Lower leg skin (tissue), 4 donors: ENCODE measurements around the gene RNF227. TPM values are rescaled to one million over a fixed set of nuclear protein-coding genes. Genes with fewer than 3 reads are reported as not detected.
"Not testable (repeated sequence)": the region's sequence is repeated elsewhere in the genome, so short reads cannot be mapped to it uniquely, and the experiment has no call there.

Source experiments
- DNase-seq, 2 donors: peaks; one replicate each; pipeline ENCODE4 v3.0.0-alpha.2; 2019; ENCODE audit warnings: low spot score in 2 of 2
- H3K4me3 ChIP-seq: fragments of 200-600 bp; sonication (generic); 2 replicates; pipeline ENCODE4 v1.5.1; 2017; ENCODE audit warnings: mild to moderate bottlenecking, low read depth; ENCODE audit not compliant: poor library complexity, severe bottlenecking
- CTCF ChIP-seq, 3 donors: fragments of 450-650 bp; IDR thresholded peaks; one replicate each; pipeline ENCODE4 v1.5.1; 2016; ENCODE audit warnings: antibody characterized with exemption in 3 of 3, mild to moderate bottlenecking in 3 of 3, moderate library complexity in 2 of 3
- POLR2A ChIP-seq, 2 donors: fragments of 450-650 bp; IDR thresholded peaks; one replicate each; pipeline ENCODE4 v1.6.1; 2016 to 2017; ENCODE audit warnings: antibody characterized with exemption in 2 of 2, mild to moderate bottlenecking in 1 of 2, moderate library complexity in 1 of 2
- WGBS, 2 donors: methylation state at CpG; one replicate each; pipeline ENCODE4 v1.1.5; 2018; 5-methylcytosine and 5-hydroxymethylcytosine counted together
- intact Hi-C: fragments of 100-400 bp; cut with DNase I; formaldehyde crosslinking; loops from one replicate; pipeline ENCODE4 v1.15.0; 2023; ENCODE audit warnings: low total_unique reads
- total RNA-seq, 4 donors: library from RNA; depleted of rRNA; stranded (reverse); fragments of >200 nt; gene quantifications; one replicate each; pipeline ENCODE4 v1.1.0, GENCODE V29; 2016

RNF227 gene
- 100 to 1,000 TPM; 111 to 202 (median 172) TPM for total RNA-seq

- DNase-seq: peak; percentile 88 to 98
- peak within 1 kb of the TSS; percentile 41 for H3K4me3 ChIP-seq
- intact Hi-C loops: no loop called here
- no peak for TF ChIP-seq CTCF (IDR thresholded peaks at IDR 0.05)
- TF ChIP-seq POLR2A (IDR thresholded peaks at IDR 0.05): no peak
- 0 to 1% methylated on average over 51 to 65 of the region's 100 CpGs for WGBS, 2 donors
These were observed at the start of gene RNF227 for GRCh38 chr17:7915611-7916384. Gene RNF227 (minus strand): TSS chr17:7916289. CDS start chr17:7916195, 94 bp downstream.

GRCh38 chr17:7961421-7961820 lies 45.3 kb upstream of the RNF227 start:
- no peak for TF ChIP-seq POLR2A (IDR thresholded peaks at IDR 0.05)
- no peak for TF ChIP-seq CTCF (IDR thresholded peaks at IDR 0.05)
- 44 to 45% methylated on average over 2 of the region's 2 CpGs for WGBS, 2 donors
- intact Hi-C loops: no loop called here
- DNase-seq: no peak
- H3K4me3 ChIP-seq: no peak overlapping the region

- H3K4me3 ChIP-seq: no peak overlapping the region
- intact Hi-C loops: no loop called here
These were observed 43.6 kb upstream of the RNF227 start for GRCh38 chr17:7959503-7960253.

GRCh38 chr17:7956228-7956965 lies 40.3 kb upstream of the RNF227 start:
- WGBS, 2 donors: 78 to 82% methylated on average over 11 of the region's 11 CpGs
- intact Hi-C loops: no loop called here
- TF ChIP-seq POLR2A (IDR thresholded peaks at IDR 0.05) (no peak), CTCF (IDR thresholded peaks at IDR 0.05) (no peak)

More at GRCh38 chr17:7959503-7960253, 43.6 kb upstream of the RNF227 start:
- WGBS, 2 donors: 90 to 91% methylated on average over 9 of the region's 9 CpGs
- DNase-seq: no peak
- no peak for TF ChIP-seq POLR2A (IDR thresholded peaks at IDR 0.05)
- no peak for TF ChIP-seq CTCF (IDR thresholded peaks at IDR 0.05)

GRCh38 chr17:7955414-7956227 lies 39.5 kb upstream of the RNF227 start:
- peak in 1 of 2 donors; percentile 15 for DNase-seq
- TF ChIP-seq POLR2A (IDR thresholded peaks at IDR 0.05) (no peak), CTCF (IDR thresholded peaks at IDR 0.05) (no peak)
- 59 to 61% methylated on average over 13 of the region's 13 CpGs for WGBS, 2 donors
- intact Hi-C loops: no loop called here
- no peak overlapping the region for H3K4me3 ChIP-seq

More at GRCh38 chr17:7956228-7956965, 40.3 kb upstream of the RNF227 start:
- no peak overlapping the region for H3K4me3 ChIP-seq
- DNase-seq: no peak

GRCh38 chr17:7953266-7953665 lies 37.2 kb upstream of the RNF227 start:
- intact Hi-C loops, DNase-seq, H3K4me3 ChIP-seq: not testable (repeated sequence)
- WGBS, 2 donors: 93 to 97% methylated on average over 13 of the region's 13 CpGs
